Activated T-cell treated with anti-CD3 and anti-CD28 coated beads, Interleukin-2, amount 50 U/mL, for 48 hours (primary cell): ENCODE results near the gene GAREM2.

Experiments used
- DNase-seq, 2 experiments: peaks; one replicate each; pipeline ENCODE4 v3.0.0-alpha.2; 2020

Gene GAREM2

DNA sequence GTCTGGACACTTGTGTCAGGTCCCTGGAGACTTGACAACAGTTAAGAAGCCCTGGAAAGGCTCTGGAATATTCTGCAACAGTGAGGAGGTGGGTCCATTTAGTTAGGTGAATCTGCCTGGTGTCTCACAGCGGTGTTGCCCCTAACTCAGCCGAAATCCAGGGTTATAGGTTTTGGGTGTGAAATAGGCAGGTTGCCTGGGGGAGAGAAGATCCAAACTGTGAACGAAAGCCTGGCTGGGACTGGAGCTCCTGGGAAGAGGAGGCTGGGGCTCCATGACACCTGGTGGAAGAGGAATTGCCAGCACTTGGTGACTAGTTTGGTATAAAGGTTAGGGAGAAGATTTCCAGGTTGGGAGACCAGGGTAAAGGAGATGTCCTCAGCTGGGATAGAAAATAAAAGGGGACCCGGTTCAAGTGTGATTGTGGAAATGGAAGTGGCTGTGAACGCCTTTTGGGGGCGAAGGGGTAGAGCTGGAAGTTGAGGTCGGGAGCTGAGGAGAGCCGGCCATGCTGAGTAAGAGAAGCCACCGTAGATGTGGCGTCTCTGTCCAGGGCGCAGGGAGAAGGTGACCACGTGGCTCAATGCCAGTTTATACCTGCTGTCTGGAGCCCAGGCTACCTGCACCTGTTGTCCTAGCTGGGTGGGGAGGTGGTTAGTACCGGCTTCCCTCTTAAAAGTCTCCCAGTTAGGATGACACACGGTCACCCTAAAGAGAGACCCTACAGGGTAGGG lies 3.0 kb upstream of the GAREM2 start:
- no peak for DNase-seq

DNA sequence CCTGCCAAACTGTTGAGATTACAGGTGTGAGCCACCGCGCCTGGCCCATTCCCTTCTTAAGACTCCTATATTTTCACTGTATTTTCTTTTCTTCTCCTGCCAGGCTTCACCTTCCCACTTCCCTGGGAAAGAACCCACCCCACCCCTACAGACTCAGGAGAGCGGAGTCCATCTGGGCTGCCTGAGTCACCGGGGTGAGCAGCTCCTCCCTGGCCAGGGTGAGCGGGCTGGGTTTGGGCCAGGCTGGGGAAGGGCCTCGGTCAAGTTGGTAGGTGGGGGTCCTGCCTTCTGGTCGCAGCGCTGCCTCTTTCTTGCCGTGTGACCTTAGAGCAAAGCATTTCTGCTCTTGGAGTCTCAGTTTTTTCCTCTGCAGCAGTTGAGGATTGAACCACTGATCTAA lies 2.1 kb upstream of the GAREM2 start:
- DNase-seq: no peak

DNA sequence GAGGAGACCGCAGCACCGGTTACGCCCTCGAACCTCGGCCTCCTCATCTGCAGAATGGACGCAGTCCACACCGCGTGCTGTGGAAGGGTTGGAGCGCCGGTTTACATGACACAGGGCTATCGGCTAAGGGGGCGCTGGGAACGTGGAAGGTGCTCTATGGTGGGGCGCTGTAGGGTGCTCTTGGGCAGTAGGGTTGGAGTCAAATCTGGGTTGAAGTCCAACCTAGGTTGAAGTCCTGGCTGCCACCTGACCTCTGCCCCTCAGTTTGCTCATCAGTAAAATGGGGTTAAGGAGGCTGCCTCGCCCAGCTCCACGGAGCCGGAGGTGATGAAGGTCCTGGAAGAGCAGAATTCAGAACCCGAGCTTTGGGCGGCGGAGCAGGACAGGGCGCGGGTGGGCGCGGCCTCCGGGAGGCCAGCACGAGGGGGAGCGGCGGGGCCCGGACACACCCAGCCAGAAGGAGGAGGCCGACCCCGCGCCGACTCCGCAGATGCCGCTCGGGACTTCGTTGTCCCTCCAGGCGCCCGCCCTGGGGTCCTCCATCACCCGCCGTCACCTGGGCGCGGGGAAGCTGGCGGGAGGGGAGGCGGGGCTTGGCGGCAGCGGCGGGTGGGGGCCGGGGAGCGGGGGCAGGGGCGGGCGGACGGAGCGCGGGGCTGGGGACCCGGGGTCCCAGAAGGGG lies 558 bp upstream of the GAREM2 start:
- no peak for DNase-seq

DNA sequence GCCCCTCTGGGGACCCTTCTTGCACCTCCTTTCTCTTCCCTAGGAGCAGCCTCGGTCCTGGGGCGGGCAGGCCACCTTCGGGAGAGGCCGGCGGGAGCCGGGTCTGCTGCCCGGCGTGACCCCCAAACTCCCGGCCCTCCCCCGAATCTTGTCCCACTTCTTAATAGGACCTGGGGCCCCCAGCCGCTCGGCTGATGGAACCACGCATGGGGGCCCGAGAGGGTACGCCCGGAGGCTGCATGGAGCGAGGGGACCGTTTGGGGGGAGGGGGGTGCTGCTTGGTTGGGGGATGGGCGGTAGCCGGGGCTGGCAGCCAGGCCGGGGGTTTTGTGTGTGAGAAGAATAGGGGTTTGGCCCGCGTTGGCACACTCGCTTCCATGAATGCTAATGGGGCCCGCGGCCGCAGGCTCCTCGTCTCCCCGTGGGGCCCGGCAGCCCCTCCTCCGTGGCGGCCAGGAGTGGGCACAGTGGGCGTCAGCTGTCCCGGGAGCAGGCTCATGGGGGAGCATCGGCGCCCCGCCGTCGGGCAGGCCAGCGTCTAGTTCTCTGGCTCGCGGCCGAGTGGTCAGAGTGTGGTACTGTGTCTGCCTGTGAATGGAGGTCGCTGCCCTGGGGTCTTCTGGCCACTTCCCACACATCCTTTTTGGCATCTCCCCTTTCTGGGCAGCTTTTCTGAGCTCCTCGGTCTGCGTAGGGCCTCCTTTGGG lies 1.0 kb downstream of the GAREM2 start:
- no peak for DNase-seq

DNA sequence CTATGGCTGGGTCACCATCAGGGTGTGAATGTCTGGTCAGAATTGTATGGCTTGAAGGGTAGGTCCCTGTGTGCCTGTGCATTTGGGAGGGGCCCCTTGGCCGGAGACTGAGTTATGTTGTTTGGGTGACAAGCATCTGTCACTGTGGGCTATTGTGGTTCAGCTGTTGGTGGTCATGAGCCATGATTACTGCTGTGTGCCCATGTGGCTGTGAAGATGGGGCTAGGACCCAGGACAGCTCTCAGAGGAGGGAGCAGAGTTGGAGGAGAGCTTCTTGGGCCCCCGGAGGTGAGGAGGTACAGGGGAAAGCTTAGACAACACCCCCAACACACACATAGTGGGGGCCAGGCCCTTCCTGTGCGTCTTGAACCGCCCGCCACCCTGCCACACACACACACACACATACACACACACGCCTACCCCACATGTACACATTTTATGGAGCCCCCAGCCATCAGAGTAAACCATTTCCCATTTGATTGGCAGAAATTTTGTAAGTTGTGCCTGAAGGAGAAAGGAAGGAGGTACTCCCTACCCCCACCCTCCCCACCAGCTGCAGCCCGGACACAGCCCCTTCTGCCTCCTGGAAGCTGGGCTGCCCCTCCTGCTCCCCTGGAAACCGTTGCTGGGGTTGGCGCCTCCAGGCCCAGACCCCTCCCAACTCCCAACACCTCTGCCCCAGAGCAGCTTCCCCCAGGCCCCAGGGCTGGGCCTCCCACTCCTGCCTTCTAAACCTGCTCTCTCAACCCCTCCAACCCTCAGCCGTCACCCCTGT lies 2.0 kb downstream of the GAREM2 start:
- no peak for DNase-seq

DNA sequence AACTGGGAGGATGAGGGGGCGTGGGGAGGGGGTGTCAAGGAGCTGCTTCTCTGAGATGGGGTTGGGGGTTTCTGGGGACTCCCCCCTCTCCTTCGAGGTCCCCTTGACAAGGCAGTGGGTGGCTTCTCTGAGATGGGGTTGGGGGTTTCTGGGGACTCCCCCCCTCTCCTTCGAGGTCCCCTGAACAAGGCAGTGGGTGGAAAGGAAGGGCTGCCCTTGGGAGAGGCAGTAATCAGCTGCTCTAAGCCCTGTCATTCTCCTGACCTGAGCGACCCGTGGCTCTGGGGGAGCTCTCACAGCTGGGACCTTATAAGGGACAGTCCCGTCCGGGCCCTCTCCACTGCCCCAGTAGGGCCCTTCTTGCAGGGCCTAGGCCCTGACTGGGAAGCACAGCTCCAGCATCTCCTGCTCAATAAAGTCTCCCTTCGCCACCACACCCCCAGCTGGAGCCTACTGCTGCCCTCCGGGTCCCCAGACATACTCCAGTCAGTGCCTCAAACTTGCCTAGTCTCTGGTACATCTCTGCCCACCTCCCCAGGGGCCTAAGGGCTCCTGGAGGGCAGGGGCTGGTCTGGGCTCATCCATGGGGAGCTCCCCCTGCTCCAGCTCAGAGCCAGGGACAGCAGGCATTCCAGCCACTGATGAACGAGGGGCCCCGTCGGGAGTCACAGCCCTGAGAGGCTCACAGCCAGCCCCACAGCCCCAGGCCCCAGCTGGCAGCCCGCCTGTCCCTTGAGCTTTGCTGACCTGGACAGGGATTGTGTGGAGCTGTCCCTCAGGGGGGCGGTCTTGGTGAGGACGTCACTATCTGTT lies 2.8 kb downstream of the GAREM2 start:
- no peak for DNase-seq

DNA sequence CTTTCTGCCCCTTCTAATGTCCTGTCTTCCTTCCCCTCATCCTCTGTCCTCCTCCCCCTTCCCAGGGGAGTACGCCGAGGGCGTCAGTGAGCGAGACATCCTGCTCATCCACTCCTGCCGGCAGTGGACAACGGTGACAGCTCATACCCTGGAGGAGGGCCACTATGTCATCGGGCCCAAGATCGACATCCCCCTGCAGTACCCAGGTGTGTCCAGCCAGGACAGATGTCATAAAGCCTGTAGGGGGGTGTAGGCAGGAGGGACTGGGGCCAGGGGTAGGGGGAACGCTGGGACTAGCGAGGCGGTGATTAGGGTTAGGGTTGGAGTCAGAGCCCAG lies 3.4 kb downstream of the GAREM2 start:
- no peak for DNase-seq

DNA sequence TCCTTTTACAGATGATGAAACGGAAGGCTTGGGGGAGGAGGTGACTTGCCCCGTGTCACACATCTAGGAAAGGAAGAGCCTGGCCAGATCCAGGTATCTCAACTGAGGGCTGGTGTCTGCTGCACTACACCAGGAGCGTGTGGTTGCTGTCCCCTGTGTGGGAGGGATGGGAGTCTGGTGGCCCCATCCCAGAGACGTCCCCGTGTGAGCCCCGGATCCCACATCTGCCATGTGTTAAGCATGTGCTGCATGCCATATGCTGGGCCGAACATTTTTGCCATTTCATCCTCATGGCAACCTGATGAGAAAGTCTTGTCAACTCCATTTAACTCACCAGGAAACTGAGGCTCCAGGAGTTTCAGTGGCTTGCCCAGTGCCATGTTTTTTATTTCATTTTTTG lies 4.2 kb downstream of the GAREM2 start:
- no peak for DNase-seq

DNA sequence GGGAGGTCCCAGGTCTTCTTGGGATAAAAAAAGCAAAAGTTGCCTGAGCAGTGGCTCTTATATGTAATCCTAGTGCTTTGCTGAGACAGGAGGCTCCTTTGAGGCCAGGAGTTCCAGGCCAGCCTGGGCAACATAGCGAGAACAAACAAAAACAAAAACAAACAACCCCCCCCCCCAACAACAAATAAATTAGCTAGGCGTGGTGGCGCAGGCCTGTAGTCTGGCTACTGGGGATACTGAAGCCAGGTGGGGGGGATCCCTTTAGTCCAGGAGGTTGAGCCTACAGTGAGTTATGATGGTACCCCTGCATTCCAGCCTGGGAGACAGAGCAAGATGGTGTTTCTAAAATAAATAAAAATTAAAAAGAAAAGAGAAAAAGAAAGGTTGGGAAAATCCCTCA lies 5.4 kb downstream of the GAREM2 start:
- DNase-seq: no peak

DNA sequence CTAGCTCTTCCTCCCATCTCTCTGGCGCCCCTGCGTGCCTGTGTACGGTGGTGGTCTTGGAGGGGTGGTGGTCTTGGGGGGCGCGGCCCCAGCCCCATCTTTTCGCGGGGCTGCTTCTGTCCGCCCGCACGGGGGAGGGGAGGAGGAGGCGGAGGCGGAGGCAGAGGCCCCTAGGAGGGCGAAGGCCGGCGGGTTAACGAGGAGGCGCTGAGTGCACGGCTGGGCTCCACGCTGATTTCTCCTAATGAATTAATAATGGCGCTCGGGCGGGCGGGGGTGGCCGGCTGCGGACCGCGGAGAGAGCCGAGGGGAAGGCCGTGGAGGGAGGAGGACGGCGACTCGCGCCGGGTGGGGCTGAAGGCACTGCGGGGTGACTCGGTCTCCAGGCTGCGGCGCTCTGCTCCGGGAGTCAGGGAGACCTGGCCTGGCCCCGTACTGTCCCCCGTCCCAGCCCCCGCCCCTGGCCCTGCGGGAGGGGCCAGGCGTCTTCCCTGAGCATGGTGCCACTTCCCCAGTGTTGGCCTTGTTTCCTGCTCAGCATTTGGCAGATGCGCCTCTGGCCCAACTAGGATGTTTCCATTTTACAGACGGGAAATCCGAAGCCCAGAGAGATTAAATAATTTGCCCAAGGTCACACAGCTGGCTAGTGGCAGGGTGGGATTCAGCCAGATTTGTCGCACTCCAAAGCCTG lies 6.0 kb downstream of the GAREM2 start:
- DNase-seq: no peak

DNA sequence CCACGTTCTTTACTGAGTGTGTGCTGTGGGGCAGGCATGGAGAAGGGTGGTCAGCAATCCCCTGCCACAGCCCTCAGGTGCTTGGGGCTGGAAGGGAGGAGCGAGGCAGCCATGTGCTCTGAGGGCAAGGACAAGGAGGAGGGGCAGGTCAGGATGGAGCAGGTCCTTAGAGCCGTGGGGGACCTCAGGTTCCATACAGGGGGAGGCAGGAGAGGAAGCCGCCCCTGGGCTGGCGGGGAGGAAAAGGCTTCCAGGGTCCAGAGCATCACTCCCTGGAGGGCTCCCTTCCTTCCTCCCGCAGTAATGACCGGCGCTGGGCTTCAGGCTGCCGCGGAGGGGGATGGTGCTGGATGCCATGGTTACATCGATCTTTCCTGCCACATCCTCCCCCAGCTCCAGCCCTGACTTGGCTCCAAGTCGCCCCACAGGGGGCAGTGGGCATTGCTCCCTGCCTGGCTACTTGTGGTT lies 6.6 kb downstream of the GAREM2 start:
- no peak for DNase-seq

DNA sequence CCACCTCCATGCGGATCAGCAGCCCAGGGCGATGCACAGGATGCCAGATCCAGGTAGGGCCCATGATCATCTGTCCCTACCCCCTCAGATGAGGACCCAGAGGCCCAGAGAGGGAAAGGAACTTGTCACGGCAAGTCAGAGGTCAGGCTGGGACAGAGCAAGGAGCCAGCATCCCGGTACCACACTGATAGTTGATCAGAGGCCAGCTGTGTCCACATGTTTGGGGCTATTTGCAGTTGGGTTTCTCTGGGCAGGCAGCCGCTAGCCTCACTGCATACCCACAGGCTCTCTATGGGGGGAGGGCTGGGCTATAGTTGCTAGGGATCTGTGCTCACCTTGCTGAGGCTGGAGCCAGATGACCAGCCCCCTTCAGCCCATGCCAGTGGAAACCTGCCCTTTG lies 9.6 kb downstream of the GAREM2 start:
- no peak for DNase-seq

DNA sequence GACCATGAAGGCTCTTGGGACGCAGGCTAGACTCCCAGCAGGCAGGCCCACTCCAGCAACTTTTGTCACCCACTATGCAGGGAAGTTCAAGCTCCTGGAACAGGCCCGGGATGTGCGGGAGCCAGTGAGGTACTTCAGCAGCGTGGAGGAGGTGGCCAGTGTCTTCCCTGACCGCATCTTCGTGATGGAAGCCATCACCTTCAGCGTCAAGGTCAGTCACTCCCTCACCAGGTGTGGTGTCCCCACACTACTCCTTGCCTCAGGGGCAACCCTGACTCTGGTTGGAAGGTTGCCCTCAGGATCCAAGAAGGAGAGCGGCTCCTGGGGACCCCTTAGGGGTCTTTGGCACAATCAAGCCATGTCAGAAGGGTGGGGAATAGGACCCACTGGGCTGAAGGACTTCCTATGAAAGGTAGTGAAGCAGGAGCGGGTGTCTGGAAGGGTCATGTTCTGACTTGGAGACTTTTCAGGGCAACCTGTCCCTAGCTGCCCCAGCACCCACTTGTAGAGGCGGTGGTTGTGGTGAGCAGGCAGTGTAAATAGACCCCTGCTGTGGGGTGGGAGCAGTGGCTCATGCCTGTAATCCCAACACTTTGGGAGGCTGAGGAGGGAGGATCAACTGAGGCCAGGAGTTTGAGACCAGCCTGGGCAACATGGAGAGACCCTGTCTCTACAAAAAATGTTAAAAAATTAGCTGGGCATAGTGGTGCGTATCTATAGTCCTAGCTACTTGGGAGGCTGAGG lies 10.2 kb downstream of the GAREM2 start:
- DNase-seq: no peak

DNA sequence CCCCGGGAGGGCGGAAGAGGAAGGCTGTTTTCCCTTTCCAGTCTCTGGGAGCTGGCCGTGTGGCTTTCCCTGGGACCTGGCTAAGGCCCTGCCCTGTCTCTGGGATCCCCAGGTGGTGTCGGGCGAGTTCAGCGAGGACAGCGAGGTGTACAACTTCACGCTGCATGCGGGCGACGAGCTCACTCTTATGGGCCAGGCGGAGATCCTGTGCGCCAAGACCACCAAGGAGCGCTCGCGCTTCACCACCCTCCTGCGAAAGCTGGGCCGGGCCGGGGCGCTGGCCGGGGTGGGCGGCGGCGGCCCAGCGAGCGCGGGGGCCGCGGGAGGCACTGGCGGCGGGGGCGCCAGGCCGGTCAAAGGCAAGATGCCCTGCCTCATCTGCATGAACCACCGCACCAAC lies 11.2 kb downstream of the GAREM2 start:
- no peak for DNase-seq

DNA sequence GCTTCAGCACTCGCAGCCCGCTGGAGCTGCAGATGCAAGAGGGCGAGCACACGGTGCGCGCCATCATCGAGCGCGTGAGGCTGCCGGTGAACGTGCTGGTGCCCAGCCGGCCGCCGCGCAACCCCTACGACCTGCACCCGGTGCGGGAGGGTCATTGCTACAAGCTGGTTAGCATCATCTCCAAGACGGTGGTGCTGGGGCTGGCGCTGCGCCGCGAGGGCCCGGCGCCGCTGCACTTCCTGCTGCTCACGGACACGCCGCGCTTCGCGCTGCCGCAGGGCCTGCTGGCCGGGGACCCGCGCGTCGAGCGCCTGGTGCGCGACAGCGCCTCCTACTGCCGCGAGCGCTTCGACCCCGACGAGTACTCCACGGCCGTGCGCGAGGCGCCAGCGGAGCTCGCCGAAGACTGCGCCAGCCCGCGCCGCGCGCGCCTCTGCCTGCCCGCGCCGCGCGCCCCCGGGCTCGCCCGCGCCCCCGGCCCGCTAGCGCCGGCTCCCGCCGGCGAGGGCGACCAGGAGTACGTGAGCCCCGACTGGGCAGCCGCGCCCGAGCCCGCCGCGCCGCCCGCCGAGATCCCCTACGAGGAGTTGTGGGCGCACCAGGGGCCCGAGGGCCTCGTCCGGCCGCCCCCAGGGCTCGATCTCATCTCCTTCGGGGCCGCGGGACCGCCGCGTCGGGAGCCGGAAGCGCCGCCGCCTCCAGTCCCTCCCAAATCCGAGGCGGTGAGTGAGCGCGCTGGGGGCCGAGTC lies 11.8 kb downstream of the GAREM2 start:
- peak; percentile 86 to 91 for DNase-seq

DNA sequence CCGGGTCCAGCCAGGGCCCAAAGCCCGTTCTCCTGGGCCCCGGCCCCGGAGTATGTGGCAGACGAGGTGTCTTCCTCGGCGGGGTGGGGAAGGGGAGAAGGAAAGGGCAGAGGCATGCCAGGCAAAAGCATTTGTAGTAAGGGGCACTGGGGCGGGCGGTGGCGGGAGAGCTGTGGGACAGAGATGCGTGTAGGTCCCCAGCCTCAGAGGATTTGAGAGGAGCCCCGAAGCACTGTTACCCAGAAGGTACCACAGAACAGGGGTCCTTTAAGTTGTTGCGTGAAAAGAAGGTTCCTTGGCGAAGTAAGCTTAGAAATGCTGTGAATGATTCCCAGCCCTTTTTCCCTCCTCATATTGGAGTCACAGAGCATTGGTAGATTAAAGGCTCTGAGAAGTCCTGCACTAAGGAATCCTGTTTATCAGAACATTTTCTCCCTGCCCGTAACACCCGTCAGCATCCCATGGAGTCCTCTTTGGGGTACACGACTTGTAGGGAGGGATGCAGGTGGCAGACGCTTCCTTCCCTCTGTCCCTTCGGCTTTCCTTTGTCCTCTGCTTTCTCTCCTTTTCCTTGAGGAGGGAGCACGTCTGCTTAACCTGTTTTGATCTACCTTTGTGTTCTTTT lies 12.5 kb downstream of the GAREM2 start:
- no peak for DNase-seq

DNA sequence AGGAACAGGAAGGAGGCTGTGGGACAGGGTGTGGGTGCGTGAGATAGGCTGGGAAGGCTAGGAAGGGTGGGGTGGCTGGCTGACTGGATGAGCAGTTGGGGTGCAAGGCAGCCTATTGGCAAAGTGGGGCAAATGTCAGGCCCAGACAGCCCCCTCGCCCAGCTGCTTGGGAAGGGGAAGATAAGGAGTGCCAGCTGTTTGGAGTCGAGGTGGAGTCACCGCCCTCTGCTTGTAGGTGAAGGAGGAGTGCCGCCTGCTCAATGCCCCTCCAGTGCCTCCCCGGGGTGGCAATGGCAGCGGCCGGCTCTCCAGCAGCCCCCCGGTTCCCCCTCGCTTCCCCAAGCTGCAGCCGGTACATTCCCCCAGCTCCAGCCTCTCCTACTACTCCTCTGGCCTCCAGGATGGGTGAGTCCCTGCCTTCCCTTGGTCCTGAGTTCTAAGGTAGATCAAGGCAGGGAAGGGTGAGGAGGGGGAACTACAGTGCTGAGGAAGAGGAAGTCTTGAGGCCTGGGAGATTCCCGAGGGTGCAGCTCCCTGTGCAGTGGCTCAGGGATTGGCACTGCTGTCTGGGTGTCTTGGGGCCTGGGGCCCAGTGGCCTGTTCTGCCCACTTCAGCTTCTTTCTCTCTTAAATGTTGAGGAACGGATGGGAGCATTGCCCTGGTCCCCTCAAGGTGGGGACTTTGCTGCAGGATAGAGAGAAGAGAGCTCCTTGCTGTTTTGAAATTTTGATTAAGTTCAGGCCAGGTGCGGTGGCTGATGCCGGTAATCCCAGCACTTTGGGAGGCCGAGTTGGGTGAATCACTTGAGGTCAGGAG lies 13.3 kb downstream of the GAREM2 start:
- no peak for DNase-seq

DNA sequence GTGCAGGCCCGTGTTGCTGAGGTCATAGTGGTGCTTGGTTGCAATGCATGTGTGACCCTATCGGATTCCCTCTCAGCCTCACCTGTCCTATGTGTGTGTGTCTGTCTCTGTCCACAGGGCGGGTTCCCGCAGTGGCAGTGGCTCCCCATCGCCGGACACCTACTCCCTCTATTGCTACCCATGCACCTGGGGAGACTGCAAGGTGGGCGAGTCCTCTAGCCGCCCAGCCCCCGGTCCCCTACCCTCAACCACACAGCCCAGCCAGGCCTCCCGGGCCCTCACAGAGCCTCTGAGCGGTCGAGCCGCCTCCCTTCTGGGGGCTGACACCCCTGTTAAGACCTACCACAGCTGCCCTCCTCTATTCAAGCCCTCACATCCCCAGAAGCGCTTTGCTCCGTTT lies 14.2 kb downstream of the GAREM2 start:
- no peak for DNase-seq

DNA sequence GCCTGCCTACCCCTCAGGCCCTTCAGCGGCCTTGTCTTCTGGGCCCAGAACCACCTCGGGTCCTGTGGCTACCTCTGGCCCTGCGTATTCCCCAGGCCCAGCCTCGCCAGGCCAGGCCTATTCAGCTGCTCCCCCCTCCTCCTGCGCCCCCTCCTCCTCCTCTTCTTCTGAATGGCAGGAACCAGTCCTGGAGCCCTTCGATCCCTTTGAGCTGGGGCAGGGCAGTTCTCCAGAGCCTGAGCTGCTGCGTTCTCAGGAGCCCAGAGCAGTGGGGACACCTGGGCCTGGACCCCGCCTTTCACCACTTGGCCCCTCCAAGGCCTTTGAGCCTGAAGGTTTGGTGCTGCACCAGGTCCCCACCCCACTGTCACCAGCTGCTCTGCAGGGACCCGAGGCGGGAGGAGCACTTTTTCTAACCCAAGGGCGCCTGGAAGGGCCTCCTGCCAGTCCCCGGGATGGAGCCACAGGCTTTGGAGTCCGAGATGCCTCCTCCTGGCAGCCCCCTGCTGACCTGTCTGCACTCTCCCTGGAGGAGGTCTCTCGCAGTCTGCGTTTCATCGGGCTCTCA lies 14.7 kb downstream of the GAREM2 start:
- DNase-seq: no peak
